Endothelial cell of umbilical vein (primary cell): Measurements from ENCODE around the gene DYNLT2. TPM values are rescaled to one million over a fixed set of nuclear protein-coding genes. Genes with fewer than 3 reads are reported as not detected.
A peak's percentile ranks its signal among the peaks of the same experiment; 100 is the strongest.

ENCODE experiments used
- BruUV-seq: library from RNA; stranded (reverse); fragments of 400-500 nt; replicated peaks from 2 replicates; lab custom pipeline; 2021; lab: Mats Ljungman, UMichigan
- CTCF ChIA-PET: fragments of 300-600, 350-600 bp; sonication (Branson Sonifier 250); formaldehyde crosslinking; loops from one replicate; lab custom pipeline; 2021; ENCODE audit warnings: antibody characterized with exemption, inconsistent platforms; lab: Charles Lee
- POLR2A ChIA-PET: fragments of 300-600, 350-600 bp; sonication (Branson Sonifier 250); formaldehyde crosslinking; loops from one replicate; lab custom pipeline; 2021; ENCODE audit warnings: antibody characterized with exemption, inconsistent platforms; lab: Charles Lee
- DNase-seq: peaks from one replicate; pipeline ENCODE4 v3.0.0-alpha.2; 2011; ENCODE audit warnings: low read depth, low spot score
- FAIRE-seq: peaks from 2 replicates; lab custom pipeline; 2011; peaks lifted over from hg19 to GRCh38; lab: Jason Lieb, UNC
- H2AFZ ChIP-seq: 2 replicates; pipeline ENCODE4 v1.6.0; 2012; ENCODE audit warnings: low read depth, low read length, control low read depth, inconsistent platforms
- H3K27ac ChIP-seq: 2 replicates; pipeline ENCODE4 v1.5.1; 2011; ENCODE audit warnings: low read depth, mild to moderate bottlenecking, control low read depth, low read length, moderate library complexity; ENCODE audit not compliant: insufficient read depth
- H3K27me3 ChIP-seq, 2 experiments: 2 replicates each; pipeline versions ENCODE4 v1.6.0 to v1.6.1; 2011; ENCODE audit warnings: low read length in 2 of 2, mixed read lengths in 1 of 2; ENCODE audit not compliant: control insufficient read depth in 2 of 2, insufficient read depth in 2 of 2
- H3K36me3 ChIP-seq, 2 experiments: 2 replicates in 1 of 2; 3 replicates in 1 of 2; pipeline ENCODE4 v1.5.1; 2011; ENCODE audit warnings: low read length in 2 of 2, mild to moderate bottlenecking in 1 of 2, moderate library complexity in 1 of 2; ENCODE audit not compliant: control insufficient read depth in 2 of 2, insufficient read depth in 2 of 2; ENCODE audit errors: extremely low read depth in 1 of 2
- H3K4me1 ChIP-seq: 3 replicates; pipeline ENCODE4 v1.5.1; 2011; ENCODE audit warnings: mild to moderate bottlenecking, low read length; ENCODE audit not compliant: control insufficient read depth, insufficient read depth; ENCODE audit errors: extremely low read depth
- H3K4me2 ChIP-seq: 2 replicates; pipeline ENCODE4 v1.6.1; 2011; ENCODE audit warnings: low read length, control low read depth, mixed read lengths; ENCODE audit not compliant: insufficient read depth
- H3K4me3 ChIP-seq, 3 experiments: fragments of 200-600 bp in 1 of 3; sonication (generic), shearing (Covaris generic) in 1 of 3; replicated peaks in 1 of 3; 2 replicates each; pipeline ENCODE4 v1.5.1; 2011 to 2016; ENCODE audit warnings: control low read depth in 3 of 3, low read length in 3 of 3, mild to moderate bottlenecking in 2 of 3, inconsistent platforms in 1 of 3, low read depth in 1 of 3, moderate library complexity in 1 of 3; ENCODE audit not compliant: insufficient read depth in 1 of 3
- H3K79me2 ChIP-seq: 2 replicates; pipeline ENCODE4 v1.6.0; 2012; ENCODE audit warnings: low read length, inconsistent platforms; ENCODE audit not compliant: control insufficient read depth, insufficient read depth
- H3K9ac ChIP-seq: replicated peaks from 2 replicates; pipeline ENCODE3; 2011; ENCODE audit warnings: low read length, control low read depth; ENCODE audit not compliant: insufficient read depth; ENCODE audit errors: extremely low read depth
- H3K9me1 ChIP-seq: replicated peaks from 3 replicates; pipeline ENCODE4 v1.6.0; 2011; ENCODE audit warnings: mild to moderate bottlenecking, low read length; ENCODE audit not compliant: control insufficient read depth, insufficient read depth; ENCODE audit errors: extremely low read depth
- H3K9me3 ChIP-seq: replicated peaks from 2 replicates; pipeline ENCODE4 v1.5.1; 2012; ENCODE audit warnings: low read length, inconsistent platforms; ENCODE audit not compliant: control insufficient read depth, insufficient read depth
- H4K20me1 ChIP-seq: replicated peaks from 2 replicates; pipeline ENCODE3; 2011; ENCODE audit warnings: mild to moderate bottlenecking, low read length; ENCODE audit not compliant: control insufficient read depth, insufficient read depth; ENCODE audit errors: extremely low read depth
- CTCF ChIP-seq, 2 donors: IDR thresholded peaks; 1 replicate in 1 of 2; 2 replicates in 1 of 2; pipeline ENCODE4 v1.5.1; 2011; ENCODE audit warnings: low read length in 2 of 2, mild to moderate bottlenecking in 2 of 2, moderate library complexity in 2 of 2, control low read depth in 1 of 2, inconsistent platforms in 1 of 2, low read depth in 1 of 2; ENCODE audit not compliant: insufficient read depth in 1 of 2; ENCODE audit errors: extremely low read depth in 1 of 2
- FOS ChIP-seq: IDR thresholded peaks from 2 replicates; pipeline ENCODE4 v1.6.1; 2011; ENCODE audit warnings: mild to moderate bottlenecking, low read length, moderate library complexity, borderline replicate concordance; ENCODE audit not compliant: insufficient read depth
- POLR2AphosphoS5 ChIP-seq: IDR thresholded peaks from 2 replicates; pipeline ENCODE4 v1.6.1; 2012; ENCODE audit warnings: low read depth, mild to moderate bottlenecking, control low read depth, low read length, moderate library complexity; ENCODE audit not compliant: insufficient read depth
- dilution Hi-C: fragments of 300-500 bp; cut with MboI; formaldehyde crosslinking; loops from one replicate; pipeline ENCODE4 v1.15.0; 2019; ENCODE audit warnings: low sequenced_read_pairs; ENCODE audit not compliant: extremely low pct_ligation_motif_present
- intact Hi-C: fragments of 100-400 bp; cut with micrococcal nuclease; formaldehyde crosslinking; loops from one replicate; pipeline ENCODE4 v1.10.0; 2022
- polyA plus RNA-seq, 4 experiments: library from polyadenylated mRNA; depleted of rRNA in 3 of 4; stranded (reverse) in 3 of 4; unstranded in 1 of 4; fragments of >200 nt; gene quantifications; 2 replicates each; pipeline versions ENCODE4 v1.2.1 to v1.2.3, GENCODE V29; 2011 to 2012; ENCODE audit warnings: missing spikeins in 1 of 4
- total RNA-seq: library from RNA; stranded (reverse); gene quantifications from 2 replicates; pipeline ENCODE4 v1.2.3, GENCODE V29; 2021

The DYNLT2 gene
- total and polyA plus RNA-seq, 2 donors (not counting 3 experiments of a cell fraction or from before 2014, with no cell fraction given): 0.39 to 0.88 TPM

- H3K4me1 ChIP-seq: peaks cover 6% of the 10 kb centered on the region
Observed at GRCh38 chr6:169789944-169790927, 38.9 kb upstream of the DYNLT2 start.

More at GRCh38 chr6:169789944-169790927, 38.9 kb upstream of the DYNLT2 start:
- Histone ChIP-seq H3K4me3 (peak overlapping the region; percentile 14 to 33 (median 24)), H3K36me3 (no peaks in the 10 kb centered on the region), H3K9me1 (no peaks in the 10 kb centered on the region), H3K79me2 (no peaks in the 10 kb centered on the region), H2AFZ (peak overlapping the region; percentile 90), H3K4me2 (peak overlapping the region; percentile 86), H3K9ac (peak overlapping the region; percentile 25), H3K9me3 (no peaks in the 10 kb centered on the region), H3K27me3 (peaks cover 0 to 4% of the 10 kb centered on the region in 2 experiments), H4K20me1 (no peaks in the 10 kb centered on the region), H3K27ac (no peak overlapping the region)
- ChIA-PET POLR2A (interaction anchor here (0.6 kb wide), 1 partner anchor 60 kb away, joined by 3 read pairs; no protein-coding TSS in a partner anchor), CTCF (interaction anchor here (0.6 to 3.9 kb wide), 41 partner anchors 10 to 898 kb away, joined by 3 to 68 read pairs (median 4); partner anchors contain the start of genes DLL1 and PHF10)
- dilution Hi-C loops (no loop called here), intact Hi-C loops (loop anchor here (1.0 to 5.0 kb wide), 8 partner anchors 41 to 895 kb away; no protein-coding TSS in a partner anchor)
- TF ChIP-seq FOS (no peak), POLR2AphosphoS5 (peak; percentile 33), CTCF (IDR thresholded peaks at IDR 0.05; ENCODE audit: extremely low read depth in 1 of 2, insufficient read depth in 1 of 2, low read depth in 1 of 2, low read length in 2 of 2) (peak; percentile 97 to 99)
- FAIRE-seq (peak; percentile 74), DNase-seq (peak; percentile 75)
- no TSS peak for BruUV-seq
